Esophagus muscularis mucosa (tissue), 4 donors: ENCODE measurements around the gene SOX10. TPM values are rescaled to one million over a fixed set of nuclear protein-coding genes. Genes with fewer than 3 reads are reported as not detected.

Experiments used
- DNase-seq: peaks from one replicate; pipeline ENCODE4 v3.0.0-alpha.2; 2017; ENCODE audit errors: extremely low spot score
- H3K27ac ChIP-seq, 4 donors: fragments of 200-600 bp; sonication (generic); replicated peaks in 1 of 4; 1 replicate in 3 of 4; 2 replicates in 1 of 4; pipeline ENCODE4 v1.5.1; 2016 to 2019; ENCODE audit warnings: mild to moderate bottlenecking in 1 of 4
- H3K27me3 ChIP-seq, 4 donors: fragments of 200-600 bp; sonication (generic); one replicate each; pipeline versions ENCODE4 v1.5.1 to v1.6.0; 2016 to 2019
- H3K36me3 ChIP-seq, 4 donors: fragments of 200-600 bp; sonication (generic); one replicate each; pipeline ENCODE4 v1.5.1; 2016 to 2019
- H3K4me1 ChIP-seq, 4 donors: fragments of 200-600 bp; sonication (generic); one replicate each; pipeline ENCODE4 v1.5.1; 2016 to 2019
- H3K4me3 ChIP-seq, 4 donors: fragments of 200-600 bp; sonication (generic); 1 replicate in 2 of 4; 2 replicates in 2 of 4; pipeline ENCODE4 v1.5.1; 2016 to 2019; ENCODE audit warnings: mild to moderate bottlenecking in 4 of 4, moderate library complexity in 1 of 4
- H3K9me3 ChIP-seq, 4 donors: fragments of 200-600 bp; sonication (generic); 1 replicate in 3 of 4; 2 replicates in 1 of 4; pipeline ENCODE4 v1.5.1; 2016 to 2019
- EP300 ChIP-seq: sonication (generic); formaldehyde crosslinking; IDR thresholded peaks from one replicate; pipeline ENCODE4 v1.6.1; 2017; ENCODE audit warnings: antibody characterized with exemption
- POLR2A ChIP-seq: fragments of 450-650 bp; IDR thresholded peaks from one replicate; pipeline ENCODE4 v1.6.1; 2017; ENCODE audit warnings: antibody characterized with exemption, moderate library complexity, mild to moderate bottlenecking, low read depth
- POLR2AphosphoS5 ChIP-seq, 2 donors: sonication (generic); formaldehyde crosslinking; IDR thresholded peaks; one replicate each; pipeline ENCODE4 v1.6.1; 2017; ENCODE audit warnings: antibody characterized with exemption in 2 of 2
- WGBS: methylation state at CpG from one replicate; pipeline ENCODE4 v1.1.5; 2018; 5-methylcytosine and 5-hydroxymethylcytosine counted together
- intact Hi-C: fragments of 100-400 bp; cut with DNase I; formaldehyde crosslinking; loops from one replicate; pipeline ENCODE4 v1.15.1; 2023
- total RNA-seq, 4 donors: library from RNA; depleted of rRNA; stranded (reverse); fragments of >200 nt; gene quantifications; one replicate each; pipeline versions ENCODE4 v1.1.0 to v1.2.1, GENCODE V29; 2016
- TF ChIP-seq, protein P1 (sequence below), 3 experiments: fragments of 200-600 bp in 2 of 3; fragments of 450-650 bp in 1 of 3; sonication (generic) in 2 of 3; IDR thresholded peaks; one replicate each; pipeline ENCODE4 v1.5.1; 2017 to 2019; ENCODE audit warnings: antibody characterized with exemption in 3 of 3, mild to moderate bottlenecking in 2 of 3, moderate library complexity in 1 of 3

The SOX10 gene
- total RNA-seq, 4 donors from 2014 or later = 10.3 to 29.5 (median 17.7) TPM

DNA sequence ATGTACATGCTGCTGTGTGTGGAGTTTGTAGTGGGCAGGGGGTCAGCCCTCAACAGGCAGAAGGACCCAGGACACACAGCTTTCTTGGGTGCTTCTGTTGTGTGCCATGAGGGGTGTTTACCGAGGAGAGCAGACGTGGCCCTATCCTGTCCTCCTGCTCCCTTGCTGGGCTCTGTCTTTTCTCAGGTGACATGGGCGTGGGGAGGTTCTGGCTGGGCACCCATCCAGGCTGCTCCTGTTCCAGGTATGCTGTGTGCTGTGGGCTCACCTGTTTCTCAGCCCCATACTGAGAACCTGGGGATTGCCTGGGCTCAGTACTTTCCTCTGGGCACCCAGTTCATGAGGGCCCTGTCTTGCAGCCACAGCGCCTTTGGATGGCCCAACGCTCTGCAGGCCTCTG lies 55.0 kb downstream of the SOX10 start:
- Histone ChIP-seq H3K27me3 (no peaks in the 10 kb centered on the region), H3K27ac (peak overlapping the region; percentile 50 to 84 (median 74)), H3K36me3 (peaks cover 51 to 90% (median 87%) of the 10 kb centered on the region in 4 donors), H3K4me1 (peaks cover 24 to 76% (median 59%) of the 10 kb centered on the region in 4 donors), H3K4me3 (no peak overlapping the region), H3K9me3 (no peaks in the 10 kb centered on the region)
- no peak for DNase-seq
- WGBS = 64% methylated on average over 3 of the region's 5 CpGs
- intact Hi-C loops = no loop called here
- TF ChIP-seq, protein P1, sequence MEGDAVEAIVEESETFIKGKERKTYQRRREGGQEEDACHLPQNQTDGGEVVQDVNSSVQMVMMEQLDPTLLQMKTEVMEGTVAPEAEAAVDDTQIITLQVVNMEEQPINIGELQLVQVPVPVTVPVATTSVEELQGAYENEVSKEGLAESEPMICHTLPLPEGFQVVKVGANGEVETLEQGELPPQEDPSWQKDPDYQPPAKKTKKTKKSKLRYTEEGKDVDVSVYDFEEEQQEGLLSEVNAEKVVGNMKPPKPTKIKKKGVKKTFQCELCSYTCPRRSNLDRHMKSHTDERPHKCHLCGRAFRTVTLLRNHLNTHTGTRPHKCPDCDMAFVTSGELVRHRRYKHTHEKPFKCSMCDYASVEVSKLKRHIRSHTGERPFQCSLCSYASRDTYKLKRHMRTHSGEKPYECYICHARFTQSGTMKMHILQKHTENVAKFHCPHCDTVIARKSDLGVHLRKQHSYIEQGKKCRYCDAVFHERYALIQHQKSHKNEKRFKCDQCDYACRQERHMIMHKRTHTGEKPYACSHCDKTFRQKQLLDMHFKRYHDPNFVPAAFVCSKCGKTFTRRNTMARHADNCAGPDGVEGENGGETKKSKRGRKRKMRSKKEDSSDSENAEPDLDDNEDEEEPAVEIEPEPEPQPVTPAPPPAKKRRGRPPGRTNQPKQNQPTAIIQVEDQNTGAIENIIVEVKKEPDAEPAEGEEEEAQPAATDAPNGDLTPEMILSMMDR (IDR thresholded peaks at IDR 0.05) = no peak
- TF ChIP-seq EP300 (no peak), POLR2AphosphoS5 (IDR thresholded peaks at IDR 0.05) (no peak), POLR2A (no peak)

DNA sequence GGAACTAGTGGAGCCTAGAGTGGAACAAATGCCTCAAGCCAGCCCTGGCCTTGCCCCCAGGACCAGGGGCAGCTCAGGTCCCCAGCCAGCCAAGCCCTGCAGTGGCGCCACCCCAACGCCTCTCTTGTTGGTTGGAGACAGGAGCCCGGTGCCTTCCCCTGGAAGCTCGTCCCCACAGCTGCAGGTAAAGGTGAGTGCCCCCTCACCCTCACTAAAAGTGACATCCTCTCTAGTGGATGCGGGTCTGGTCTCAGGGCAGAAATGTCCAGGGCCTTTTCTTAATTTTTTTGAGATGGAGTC lies 56.8 kb downstream of the SOX10 start:
- Histone ChIP-seq H3K36me3 (peaks cover 61 to 98% (median 95%) of the 10 kb centered on the region in 4 donors), H3K4me3 (no peak overlapping the region), H3K27me3 (no peaks in the 10 kb centered on the region), H3K27ac (peak overlapping the region; percentile 31 to 61 (median 57)), H3K9me3 (no peaks in the 10 kb centered on the region), H3K4me1 (peaks cover 9 to 69% (median 41%) of the 10 kb centered on the region in 4 donors)
- intact Hi-C loops = no loop called here
- 95% methylated on average over 4 of the region's 5 CpGs for WGBS
- DNase-seq = no peak
- TF ChIP-seq EP300 (no peak), POLR2AphosphoS5 (IDR thresholded peaks at IDR 0.05) (no peak), POLR2A (no peak)
- TF ChIP-seq, protein P1 (IDR thresholded peaks at IDR 0.05) = no peak

DNA sequence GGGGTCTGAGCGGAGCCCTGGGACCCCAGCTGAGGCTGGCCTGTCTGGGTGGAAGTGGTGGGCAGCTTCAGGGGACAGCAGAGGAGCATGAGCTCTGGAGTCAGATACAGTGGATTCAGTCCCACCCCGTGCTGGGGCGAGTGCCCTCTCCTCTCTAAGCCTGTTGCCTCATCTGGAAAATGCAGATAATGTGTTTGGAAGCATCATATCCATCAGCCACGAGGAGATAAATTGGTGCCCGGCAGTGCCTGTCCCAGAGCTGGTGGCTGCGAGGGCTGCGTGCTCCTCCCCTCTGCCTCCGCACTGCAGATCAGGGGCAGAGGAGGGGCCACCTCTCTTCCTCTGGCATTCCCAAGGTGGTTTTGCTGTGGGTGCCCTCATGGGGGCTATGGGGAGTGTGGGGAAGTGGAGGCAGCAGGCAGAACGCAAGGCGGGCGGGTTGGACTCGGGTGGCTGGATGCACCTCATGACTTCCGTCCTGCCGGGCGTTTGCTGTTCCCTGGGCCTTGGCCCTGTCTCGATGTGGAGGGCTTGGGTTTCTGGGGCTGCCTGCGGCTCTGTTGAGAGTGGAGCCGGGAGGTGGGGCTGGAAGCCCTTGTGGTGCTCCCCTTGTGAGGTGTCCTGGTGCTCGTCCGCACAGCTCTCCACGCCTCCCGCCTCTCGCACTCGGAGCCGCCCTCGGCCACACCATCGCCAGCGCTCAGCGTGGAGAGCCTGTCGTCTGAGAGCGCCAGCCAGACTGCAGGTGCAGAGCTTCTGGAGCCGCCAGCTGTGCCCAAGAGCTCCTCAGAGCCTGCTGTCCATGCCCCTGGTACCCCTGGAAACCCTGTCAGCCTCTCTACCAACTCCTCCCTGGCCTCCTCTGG lies 57.4 kb downstream of the SOX10 start:
- H3K4me1 ChIP-seq = peaks cover 9 to 67% (median 39%) of the 10 kb centered on the region in 4 donors
- no peaks in the 10 kb centered on the region for H3K9me3 ChIP-seq
- H3K36me3 ChIP-seq = peaks cover 58 to 98% (median 92%) of the 10 kb centered on the region in 4 donors

DNA sequence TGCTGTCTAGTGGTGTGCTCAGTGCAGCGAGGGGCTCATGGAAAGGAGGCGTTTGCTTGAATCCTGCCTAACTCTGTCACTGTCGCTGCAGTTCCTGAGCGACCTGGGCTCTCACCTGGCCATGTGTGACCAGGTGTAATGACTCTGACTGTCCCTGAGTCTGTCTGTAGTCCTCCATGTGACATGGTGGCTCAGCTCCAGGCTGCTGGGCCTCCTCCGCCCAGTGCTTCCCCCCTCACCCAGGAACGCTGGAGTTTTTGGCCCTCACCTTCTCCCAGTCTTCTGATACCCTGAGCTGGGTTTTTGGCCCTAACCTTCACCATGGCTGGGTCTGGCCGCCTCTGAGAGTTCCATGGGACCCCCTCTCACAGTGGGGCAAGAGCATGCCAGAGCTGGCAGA lies 58.0 kb downstream of the SOX10 start:
- Histone ChIP-seq H3K9me3 (no peaks in the 10 kb centered on the region), H3K4me1 (peaks cover 6 to 74% (median 44%) of the 10 kb centered on the region in 4 donors), H3K36me3 (peaks cover 54 to 98% (median 92%) of the 10 kb centered on the region in 4 donors), H3K27me3 (no peaks in the 10 kb centered on the region), H3K27ac (peak overlapping the region; percentile 40 to 61 (median 57)), H3K4me3 (no peak overlapping the region)
- 80% methylated on average over 5 of the region's 7 CpGs for WGBS
- intact Hi-C loops = no loop called here
- TF ChIP-seq, protein P1 (IDR thresholded peaks at IDR 0.05) = no peak
- TF ChIP-seq POLR2A = no peak
- TF ChIP-seq POLR2AphosphoS5 (IDR thresholded peaks at IDR 0.05) = no peak
- TF ChIP-seq EP300 = no peak
- no peak for DNase-seq

More for the DNA sequence above, 57.4 kb downstream of the SOX10 start:
- intact Hi-C loops = no loop called here
- TF ChIP-seq, protein P1 (IDR thresholded peaks at IDR 0.05) = no peak
- TF ChIP-seq EP300 = no peak
- no peak for TF ChIP-seq POLR2A
- TF ChIP-seq POLR2AphosphoS5 (IDR thresholded peaks at IDR 0.05) = no peak
- peak overlapping the region; percentile 40 to 61 (median 57) for H3K27ac ChIP-seq
- DNase-seq = no peak
- H3K27me3 ChIP-seq = no peaks in the 10 kb centered on the region
- WGBS = 83% methylated on average over 15 of the region's 32 CpGs
- no peak overlapping the region for H3K4me3 ChIP-seq
